Duodenal mucosa (tissue), 2 donors: ENCODE measurements around the gene LHX6.
A peak's percentile ranks its signal among the peaks of the same experiment; 100 is the strongest.

Experiments used
- H3K27ac ChIP-seq: one replicate; pipeline ENCODE4 v1.7.0; 2013; ENCODE audit warnings: low read depth, low read length
- H3K27me3 ChIP-seq, 2 donors: one replicate each; pipeline ENCODE4 v1.7.0; 2013; ENCODE audit warnings: low read length in 2 of 2, control low read depth in 1 of 2; ENCODE audit not compliant: insufficient read depth in 2 of 2, control insufficient read depth in 1 of 2
- H3K36me3 ChIP-seq, 2 donors: one replicate each; pipeline ENCODE4 v1.7.0; 2013; ENCODE audit warnings: low read length in 2 of 2, control low read depth in 1 of 2; ENCODE audit not compliant: insufficient read depth in 2 of 2, control insufficient read depth in 1 of 2
- H3K4me1 ChIP-seq, 2 donors: one replicate each; pipeline ENCODE4 v1.7.0; 2013; ENCODE audit warnings: low read length in 2 of 2, control low read depth in 1 of 2; ENCODE audit not compliant: insufficient read depth in 2 of 2, control insufficient read depth in 1 of 2
- H3K4me3 ChIP-seq, 2 donors: one replicate each; pipeline ENCODE4 v1.7.0; 2013; ENCODE audit warnings: low read length in 2 of 2, low read depth in 1 of 2
- H3K9ac ChIP-seq, 2 donors: one replicate each; pipeline ENCODE4 v1.7.0; 2013; ENCODE audit warnings: low read length in 2 of 2, low read depth in 1 of 2
- H3K9me3 ChIP-seq, 2 donors: one replicate each; pipeline ENCODE4 v1.7.0; 2013; ENCODE audit warnings: low read length in 2 of 2, control low read depth in 1 of 2; ENCODE audit not compliant: control insufficient read depth in 1 of 2

The LHX6 gene

GRCh38 chr9:122159925-122160246, 68.9 kb downstream of the LHX6 start:
- Histone ChIP-seq H3K9ac (no peak overlapping the region), H3K27ac (no peak overlapping the region), H3K36me3 (no peaks in the 10 kb centered on the region), H3K9me3 (no peaks in the 10 kb centered on the region), H3K27me3 (peaks cover 3% of the 10 kb centered on the region in 2 donors), H3K4me1 (peaks cover 11 to 19% of the 10 kb centered on the region in 2 donors), H3K4me3 (peak overlapping the region; percentile 87 to 98)

GRCh38 chr9:122159026-122159924, 69.5 kb downstream of the LHX6 start, which contains the start of the genes MORN5 and NDUFA8:
Gene MORN5 (plus strand): TSS chr9:122159908. CDS start chr9:122159973, 65 bp downstream.
Gene NDUFA8 (minus strand): TSS chr9:122159779. CDS start chr9:122159677, 102 bp downstream.
- Histone ChIP-seq H3K4me3 (peak within 1 kb of the TSS; percentile 87 to 98), H3K27me3 (peaks cover 0 to 3% of the 10 kb centered on the region in 2 donors), H3K36me3 (no peaks in the 10 kb centered on the region), H3K9me3 (no peaks in the 10 kb centered on the region), H3K9ac (peak within 1 kb of the TSS; percentile 85 to 93), H3K27ac (peak within 1 kb of the TSS; percentile 78), H3K4me1 (peaks cover 11 to 19% of the 10 kb centered on the region in 2 donors)

- H3K27ac ChIP-seq = no peak overlapping the region
- H3K27me3 ChIP-seq = peaks cover 0 to 3% of the 10 kb centered on the region in 2 donors
- H3K4me1 ChIP-seq = peaks cover 11 to 19% of the 10 kb centered on the region in 2 donors
- H3K9me3 ChIP-seq = no peaks in the 10 kb centered on the region
- H3K36me3 ChIP-seq = no peaks in the 10 kb centered on the region
- H3K4me3 ChIP-seq = peak overlapping the region in 1 of 2 donors; percentile 13
- no peak overlapping the region for H3K9ac ChIP-seq
These were observed 70.6 kb downstream of the LHX6 start for GRCh38 chr9:122158202-122158601.

- Histone ChIP-seq H3K36me3 (peaks cover 0 to 13% of the 10 kb centered on the region in 2 donors), H3K4me1 (peaks cover 11 to 19% of the 10 kb centered on the region in 2 donors), H3K27ac (no peak overlapping the region), H3K4me3 (no peak overlapping the region), H3K9ac (no peak overlapping the region), H3K27me3 (no peaks in the 10 kb centered on the region), H3K9me3 (no peaks in the 10 kb centered on the region)
These were observed 73.0 kb downstream of the LHX6 start for GRCh38 chr9:122155796-122156195.
